Epithelial cell of proximal tubule (primary cell): ENCODE measurements around the gene NISCH. TPM values are rescaled to one million over a fixed set of nuclear protein-coding genes. Genes with fewer than 3 reads are reported as not detected.

ENCODE experiments used
- DNase-seq: peaks from one replicate; pipeline ENCODE4 v3.0.0-alpha.2; 2011; ENCODE audit warnings: low read depth
- H3K4me3 ChIP-seq: 2 replicates; pipeline ENCODE4 v1.5.1; 2011; ENCODE audit warnings: low read depth, mild to moderate bottlenecking, low read length
- total RNA-seq: library from RNA; depleted of rRNA; stranded (reverse); fragments of >200 nt; gene quantifications from 2 replicates; pipeline ENCODE4 v1.2.3, GENCODE V29; 2015
- TF ChIP-seq, protein P1 (sequence below): conservative IDR thresholded peaks from 2 replicates; pipeline ENCODE4 v1.5.1; 2012; ENCODE audit warnings: low read depth, mild to moderate bottlenecking, low read length

Gene NISCH
- total RNA-seq, 1 donor from 2014 or later = 40.8 TPM

DNA sequence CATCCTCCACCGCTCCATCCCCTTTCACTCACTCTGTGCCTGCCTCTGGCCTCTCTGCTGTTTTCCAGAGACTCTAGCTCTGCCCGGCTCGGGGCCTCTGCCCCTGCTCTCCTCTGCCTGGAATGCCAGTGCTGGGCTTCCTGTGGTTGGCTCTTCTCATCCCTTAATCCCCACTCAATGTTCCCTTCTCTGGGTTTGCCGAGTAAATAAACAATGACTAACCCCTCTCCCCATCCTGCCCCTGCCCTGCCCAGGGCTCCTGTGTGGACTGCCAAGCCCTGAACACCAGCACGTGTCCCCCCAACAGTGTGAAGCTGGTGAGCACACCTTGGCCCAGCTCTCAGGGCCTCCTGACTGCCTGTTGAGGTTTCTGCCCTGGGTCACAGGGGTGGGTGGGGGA is 52.0 kb downstream of the NISCH start:
- DNase-seq = no peak
- TF ChIP-seq, protein P1, sequence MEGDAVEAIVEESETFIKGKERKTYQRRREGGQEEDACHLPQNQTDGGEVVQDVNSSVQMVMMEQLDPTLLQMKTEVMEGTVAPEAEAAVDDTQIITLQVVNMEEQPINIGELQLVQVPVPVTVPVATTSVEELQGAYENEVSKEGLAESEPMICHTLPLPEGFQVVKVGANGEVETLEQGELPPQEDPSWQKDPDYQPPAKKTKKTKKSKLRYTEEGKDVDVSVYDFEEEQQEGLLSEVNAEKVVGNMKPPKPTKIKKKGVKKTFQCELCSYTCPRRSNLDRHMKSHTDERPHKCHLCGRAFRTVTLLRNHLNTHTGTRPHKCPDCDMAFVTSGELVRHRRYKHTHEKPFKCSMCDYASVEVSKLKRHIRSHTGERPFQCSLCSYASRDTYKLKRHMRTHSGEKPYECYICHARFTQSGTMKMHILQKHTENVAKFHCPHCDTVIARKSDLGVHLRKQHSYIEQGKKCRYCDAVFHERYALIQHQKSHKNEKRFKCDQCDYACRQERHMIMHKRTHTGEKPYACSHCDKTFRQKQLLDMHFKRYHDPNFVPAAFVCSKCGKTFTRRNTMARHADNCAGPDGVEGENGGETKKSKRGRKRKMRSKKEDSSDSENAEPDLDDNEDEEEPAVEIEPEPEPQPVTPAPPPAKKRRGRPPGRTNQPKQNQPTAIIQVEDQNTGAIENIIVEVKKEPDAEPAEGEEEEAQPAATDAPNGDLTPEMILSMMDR = no peak
- no peak overlapping the region for H3K4me3 ChIP-seq

DNA sequence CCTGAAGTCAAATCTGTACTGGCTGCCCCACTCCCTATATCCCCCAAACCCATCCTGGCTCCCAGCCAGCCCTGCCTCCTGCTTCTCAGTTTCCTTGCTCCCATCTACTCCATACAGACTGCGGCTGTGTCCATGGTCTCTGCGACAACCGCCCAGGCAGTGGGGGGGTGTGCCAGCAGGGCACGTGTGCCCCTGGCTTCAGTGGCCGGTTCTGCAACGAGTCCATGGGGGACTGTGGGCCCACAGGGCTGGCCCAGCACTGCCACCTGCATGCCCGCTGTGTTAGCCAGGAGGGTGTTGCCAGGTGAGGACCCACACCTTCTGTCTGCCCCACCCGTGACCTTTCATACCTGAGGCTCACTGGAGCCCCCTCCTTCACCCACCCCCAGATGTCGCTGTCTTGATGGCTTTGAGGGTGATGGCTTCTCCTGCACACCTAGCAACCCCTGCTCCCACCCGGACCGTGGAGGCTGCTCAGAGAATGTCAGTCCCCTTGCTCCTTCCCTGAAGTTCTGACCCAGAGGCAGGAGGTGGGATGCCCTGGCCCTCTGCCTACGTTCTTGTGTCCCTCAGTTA is 54.4 kb downstream of the NISCH start:
- no peak for DNase-seq
- H3K4me3 ChIP-seq = no peak overlapping the region
- TF ChIP-seq, protein P1 = no peak

DNA sequence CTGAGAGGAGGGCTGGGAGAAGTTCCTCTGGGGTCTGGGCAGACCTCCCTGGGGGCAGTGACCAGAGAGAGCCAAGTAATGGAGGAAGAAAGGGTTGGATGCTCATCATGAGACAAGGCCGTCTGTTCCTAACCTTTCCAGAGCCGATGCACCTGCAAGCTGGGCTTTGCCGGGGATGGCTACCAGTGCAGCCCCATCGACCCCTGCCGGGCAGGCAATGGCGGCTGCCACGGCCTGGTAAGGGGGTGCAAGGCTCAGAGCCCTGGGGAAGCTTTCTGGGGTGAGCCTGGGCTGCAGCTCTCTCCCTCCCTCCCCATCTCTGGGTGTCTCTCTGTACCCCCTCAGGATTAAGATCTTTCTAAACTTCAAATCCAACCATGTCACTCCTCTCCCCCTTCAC is 56.1 kb downstream of the NISCH start:
- TF ChIP-seq, protein P1 = no peak
- DNase-seq = no peak
- H3K4me3 ChIP-seq = no peak overlapping the region

DNA sequence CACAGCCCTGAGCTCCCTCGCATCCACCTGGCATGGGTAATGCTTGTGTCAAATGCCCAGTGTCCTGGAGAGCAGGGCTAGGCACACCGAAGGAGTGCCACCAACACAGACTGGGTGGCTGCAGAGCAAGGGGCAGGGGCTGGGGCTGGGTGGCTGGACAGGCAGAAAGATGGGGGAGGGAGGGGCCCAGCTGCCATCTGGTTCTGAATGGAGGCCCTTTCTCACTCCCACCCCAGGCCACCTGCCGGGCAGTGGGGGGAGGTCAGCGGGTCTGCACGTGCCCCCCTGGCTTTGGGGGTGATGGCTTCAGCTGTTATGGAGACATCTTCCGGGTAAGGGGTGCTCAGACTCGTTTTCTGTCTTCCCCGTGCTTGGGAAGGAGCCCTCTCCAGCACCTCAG is 56.7 kb downstream of the NISCH start:
- TF ChIP-seq, protein P1 = no peak
- H3K4me3 ChIP-seq = no peak overlapping the region
- DNase-seq = no peak

DNA sequence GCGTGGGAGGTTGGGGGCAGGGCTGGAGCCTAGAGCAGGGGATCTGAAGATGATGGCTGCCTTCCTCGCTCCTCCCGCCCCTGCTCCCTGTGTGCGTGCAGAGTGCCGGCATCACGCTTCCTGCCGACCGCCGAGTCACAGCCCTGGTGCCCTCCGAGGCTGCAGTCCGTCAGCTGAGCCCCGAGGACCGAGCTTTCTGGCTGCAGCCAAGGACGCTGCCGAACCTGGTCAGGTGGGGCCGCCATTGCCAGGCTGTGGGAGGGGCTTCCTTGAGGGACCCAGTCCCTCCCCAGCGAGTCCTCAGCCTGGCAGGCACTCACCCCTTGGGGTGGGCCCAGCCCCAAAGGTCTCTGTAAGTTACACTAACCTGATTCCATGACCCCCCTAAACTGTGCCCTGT is 57.3 kb downstream of the NISCH start:
- no peak overlapping the region for H3K4me3 ChIP-seq
- DNase-seq = no peak
- TF ChIP-seq, protein P1 = no peak

DNA sequence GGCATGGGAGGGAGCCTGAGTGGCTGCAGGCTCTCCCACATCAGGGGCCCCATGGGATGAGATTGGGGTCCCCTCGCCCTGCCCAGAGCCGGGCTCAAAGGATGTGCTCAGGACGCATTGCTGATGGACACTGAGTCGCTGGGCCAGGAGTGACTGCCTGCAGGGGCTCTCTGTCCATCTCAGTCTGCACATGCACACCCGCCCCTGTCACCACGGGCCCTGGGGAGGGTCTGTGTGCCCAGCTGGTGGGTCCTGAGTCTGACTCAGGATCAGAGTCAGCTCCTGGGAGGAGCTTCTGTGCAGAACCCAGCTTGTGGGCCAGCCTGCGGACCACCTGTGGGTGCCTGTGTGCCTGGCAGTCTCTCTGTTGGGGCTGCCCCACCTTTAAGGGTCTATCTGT is 57.9 kb downstream of the NISCH start:
- TF ChIP-seq, protein P1 = no peak
- H3K4me3 ChIP-seq = no peak overlapping the region
- DNase-seq = no peak

DNA sequence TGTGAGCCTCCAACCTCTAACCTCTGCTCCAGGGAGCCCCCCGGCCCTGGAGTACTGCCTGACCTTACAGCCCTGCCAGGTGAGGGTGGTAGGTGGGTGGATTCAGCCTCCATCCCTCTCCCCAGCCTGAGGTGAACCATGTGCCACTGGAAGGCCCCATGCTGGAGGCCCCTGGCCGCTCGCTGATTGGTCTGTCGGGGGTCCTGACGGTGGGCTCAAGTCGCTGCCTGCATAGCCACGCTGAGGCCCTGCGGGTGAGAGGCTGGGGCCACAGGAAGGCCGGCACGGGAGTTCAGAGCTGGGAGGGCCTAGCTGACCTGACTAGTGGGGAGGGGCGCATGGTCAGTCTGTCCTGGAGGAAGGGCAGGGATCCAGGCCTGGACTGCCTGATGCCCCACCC is 59.2 kb downstream of the NISCH start:
- TF ChIP-seq, protein P1 = no peak
- DNase-seq = no peak

More for the DNA sequence above, 59.2 kb downstream of the NISCH start:
- no peak overlapping the region for H3K4me3 ChIP-seq
